ENCODE data around the gene OSBPL7. TPM values are rescaled to one million over a fixed set of nuclear protein-coding genes. Genes with fewer than 3 reads are reported as not detected.

OSBPL7 gene, protein sequence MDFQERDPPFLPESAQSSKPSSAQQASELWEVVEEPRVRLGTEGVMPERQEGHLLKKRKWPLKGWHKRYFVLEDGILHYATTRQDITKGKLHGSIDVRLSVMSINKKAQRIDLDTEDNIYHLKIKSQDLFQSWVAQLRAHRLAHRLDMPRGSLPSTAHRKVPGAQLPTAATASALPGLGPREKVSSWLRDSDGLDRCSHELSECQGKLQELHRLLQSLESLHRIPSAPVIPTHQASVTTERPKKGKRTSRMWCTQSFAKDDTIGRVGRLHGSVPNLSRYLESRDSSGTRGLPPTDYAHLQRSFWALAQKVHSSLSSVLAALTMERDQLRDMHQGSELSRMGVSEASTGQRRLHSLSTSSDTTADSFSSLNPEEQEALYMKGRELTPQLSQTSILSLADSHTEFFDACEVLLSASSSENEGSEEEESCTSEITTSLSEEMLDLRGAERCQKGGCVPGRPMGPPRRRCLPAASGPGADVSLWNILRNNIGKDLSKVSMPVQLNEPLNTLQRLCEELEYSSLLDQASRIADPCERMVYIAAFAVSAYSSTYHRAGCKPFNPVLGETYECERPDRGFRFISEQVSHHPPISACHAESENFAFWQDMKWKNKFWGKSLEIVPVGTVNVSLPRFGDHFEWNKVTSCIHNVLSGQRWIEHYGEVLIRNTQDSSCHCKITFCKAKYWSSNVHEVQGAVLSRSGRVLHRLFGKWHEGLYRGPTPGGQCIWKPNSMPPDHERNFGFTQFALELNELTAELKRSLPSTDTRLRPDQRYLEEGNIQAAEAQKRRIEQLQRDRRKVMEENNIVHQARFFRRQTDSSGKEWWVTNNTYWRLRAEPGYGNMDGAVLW
- total RNA-seq = 20.4 and 31.0 TPM in 2 replicates

DNA sequence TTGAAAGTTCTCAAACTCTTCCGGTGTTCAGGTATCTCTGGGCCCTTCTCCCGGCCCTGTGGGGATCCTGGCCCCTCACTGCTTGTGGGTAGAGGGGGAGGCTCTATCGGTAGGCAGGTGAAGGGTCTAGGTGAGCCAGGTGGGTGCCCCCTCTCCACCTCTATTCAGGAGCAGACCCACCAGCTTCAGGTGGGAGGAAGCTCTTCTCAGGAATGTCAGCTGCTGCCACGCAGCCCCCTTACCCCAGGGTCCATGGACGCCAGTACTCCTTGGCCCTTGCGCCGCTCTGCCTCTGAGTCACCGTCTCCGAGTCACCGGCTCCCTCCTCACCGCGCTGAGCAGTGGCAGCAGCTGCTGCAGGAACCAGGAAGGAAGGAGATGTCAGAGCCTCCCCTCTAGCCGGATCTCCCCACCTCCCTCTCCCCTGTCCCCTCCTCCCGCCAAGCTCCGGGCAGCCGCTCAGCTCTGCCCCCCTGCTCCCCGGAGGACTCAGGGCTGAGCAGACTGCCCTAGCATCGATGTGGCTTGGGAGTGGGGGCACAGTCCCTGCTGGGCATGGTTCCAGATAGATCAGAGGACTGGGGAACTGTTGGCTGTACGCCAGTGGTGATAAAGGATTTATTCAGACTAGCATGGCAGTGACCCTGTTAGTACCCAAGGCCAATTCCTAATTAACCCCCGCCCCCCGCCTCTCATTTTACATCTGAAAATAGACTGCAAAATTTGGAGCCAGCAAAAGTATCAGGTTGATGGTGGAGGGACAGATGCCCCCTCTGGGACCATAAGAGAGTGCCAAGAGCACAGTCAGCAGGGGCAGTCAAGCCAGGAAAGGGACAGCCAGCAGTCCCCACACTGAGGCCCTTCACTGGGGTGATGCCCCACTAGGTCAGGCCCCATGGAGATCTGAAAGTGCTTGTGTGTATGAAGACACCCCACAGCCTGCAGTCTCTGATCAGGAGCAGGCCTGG lies at the start of gene OSBPL7:
Gene OSBPL7 (minus strand): TSS at position 371 of the 968 bp plus-strand sequence. CDS start 1,516 bp downstream, outside the sequence.

DNA sequence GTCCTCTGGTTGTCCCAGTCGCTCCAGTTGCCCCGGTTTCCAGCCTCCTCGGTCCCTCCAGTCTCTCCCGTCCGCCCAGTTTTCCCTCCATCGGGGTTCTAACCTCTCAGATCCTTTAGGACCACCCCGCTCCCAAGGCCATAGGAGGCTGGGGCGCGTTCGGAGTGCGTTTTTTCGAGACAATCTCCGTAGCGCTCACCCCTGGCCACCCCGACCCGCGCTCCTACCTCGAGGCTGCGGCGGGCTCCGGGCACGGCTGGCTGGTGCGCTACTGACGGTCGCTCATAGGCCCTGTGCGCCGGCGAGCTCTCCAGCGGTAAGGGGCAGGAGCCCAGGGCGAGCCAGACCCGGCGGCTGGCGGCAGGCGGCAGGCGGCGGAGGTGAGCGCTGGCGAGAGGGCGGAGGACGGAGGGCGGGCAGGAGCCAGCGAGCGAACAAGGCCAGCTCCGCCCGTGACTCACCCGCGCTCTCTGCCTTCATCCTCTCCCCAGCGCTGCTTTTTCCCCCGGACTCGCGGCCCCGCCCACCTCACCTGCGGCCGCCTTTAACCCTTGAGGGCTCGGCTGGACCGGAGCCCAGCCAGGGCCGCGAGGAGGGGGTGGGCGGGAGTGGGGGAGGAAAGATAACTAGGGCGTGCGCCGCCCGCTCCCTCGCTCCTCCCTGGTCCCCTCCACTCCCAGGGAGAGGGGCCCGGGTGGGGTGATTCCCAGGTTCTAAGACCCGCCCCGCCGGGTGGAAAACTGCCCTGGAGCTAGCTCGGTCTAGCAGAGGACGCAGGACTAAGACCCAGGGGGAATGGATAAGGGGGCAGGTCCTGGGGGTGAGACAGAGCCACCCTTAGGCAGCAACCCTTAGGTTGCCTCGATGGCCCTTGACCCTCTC lies 29.3 kb upstream of the OSBPL7 start, which contains the start of gene SP6:
Gene SP6 (minus strand): TSS at position 472 of the 882 bp plus-strand sequence. CDS start 2,734 bp downstream, outside the sequence.

DNA sequence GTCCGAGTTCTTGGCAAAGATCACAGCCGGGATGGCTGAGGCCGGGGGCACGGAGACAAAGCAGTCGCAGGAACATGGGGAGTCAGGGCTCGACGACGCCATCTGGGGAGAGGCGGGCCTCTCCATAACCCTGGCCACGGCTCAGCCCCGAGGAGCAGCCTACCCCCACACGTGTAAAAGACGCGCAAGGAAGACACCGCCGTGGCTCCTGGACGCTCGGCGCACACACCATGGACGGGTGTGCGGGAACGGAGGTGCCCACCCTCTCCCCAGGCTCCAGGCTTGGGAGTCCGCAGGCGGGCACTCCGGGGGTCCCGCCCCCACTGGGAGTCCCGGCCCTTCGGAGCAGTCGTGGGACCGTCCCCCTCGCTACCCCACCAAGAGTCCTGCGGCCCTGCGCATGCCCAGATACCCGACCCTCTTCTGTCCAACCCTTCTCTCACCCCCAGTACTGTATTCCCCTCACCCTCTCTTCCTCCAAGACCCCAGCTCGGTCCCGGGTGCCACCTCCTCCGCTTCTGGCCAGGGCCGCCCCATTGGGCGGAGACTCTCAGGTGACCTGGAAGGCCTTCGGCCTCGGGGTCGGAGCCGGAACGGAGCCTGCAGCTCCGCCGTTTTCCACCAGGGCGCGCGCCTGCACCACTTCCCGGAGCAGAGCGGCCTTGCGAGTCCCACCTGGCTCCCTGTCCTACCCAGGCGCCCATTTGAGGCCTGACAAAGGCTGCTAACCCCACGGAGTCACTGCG lies 19.3 kb upstream of the OSBPL7 start, which contains the start of gene SCRN2:
Gene SCRN2 (minus strand): TSS at position 532 of the 746 bp plus-strand sequence. CDS start 430 bp downstream, at position 102.

DNA sequence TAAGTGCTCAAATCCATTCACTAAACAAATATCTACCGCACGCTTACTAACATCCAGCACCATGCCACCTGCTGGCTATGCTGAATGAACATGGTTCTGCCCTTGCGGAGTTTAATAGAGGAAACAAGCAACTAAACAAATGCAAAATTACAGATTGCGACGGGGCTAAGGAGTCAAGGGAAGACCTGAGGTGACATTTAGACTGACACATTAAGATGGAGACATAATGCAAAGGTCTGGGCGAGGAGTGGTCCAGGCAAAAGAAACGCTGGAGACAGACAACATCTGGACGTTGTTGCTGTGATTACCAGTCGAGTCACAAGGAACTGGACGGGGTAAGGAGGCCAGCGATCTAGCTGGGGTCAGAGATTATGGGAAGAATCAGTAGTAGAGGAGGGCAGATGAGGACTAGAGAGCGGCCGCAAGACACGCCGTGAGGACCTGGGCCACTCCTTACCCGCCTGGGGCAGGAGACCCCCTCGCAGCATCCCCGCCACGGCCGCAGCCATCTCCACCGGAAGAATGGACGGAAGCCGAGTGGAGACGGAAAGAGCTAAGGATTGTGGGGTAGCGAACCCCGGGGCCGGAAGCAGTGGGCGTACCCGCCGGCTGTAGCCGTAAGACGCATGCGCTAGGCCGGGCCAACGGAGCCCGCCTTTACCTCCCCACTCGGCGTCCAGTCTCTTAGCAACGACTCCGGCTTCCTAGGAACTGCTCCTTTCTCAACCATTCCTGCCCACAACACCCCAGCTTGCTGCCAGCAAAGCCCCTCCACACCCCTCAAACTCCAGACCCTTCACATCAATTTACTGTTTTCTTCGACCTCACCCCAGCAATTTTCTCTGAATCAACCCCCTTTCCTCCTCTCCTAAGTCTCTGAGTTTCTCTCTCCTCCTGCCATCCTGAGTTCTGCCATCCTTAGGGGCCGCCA lies 9.7 kb upstream of the OSBPL7 start, which contains the start of the genes LRRC46 and MRPL10:
Gene LRRC46 (plus strand): TSS at position 668 of the 931 bp plus-strand sequence. CDS start 320 bp downstream, outside the sequence.
Gene MRPL10 (minus strand): TSS at position 539 of the 931 bp plus-strand sequence. CDS start 30 bp downstream, at position 509.

Other genes starting within 250 kb of the OSBPL7 start
- gene KPNB1, start 171.9 kb downstream of the OSBPL7 start, total RNA-seq = 208 and 253 TPM in 2 replicates
- gene TBKBP1, start 127.6 kb downstream of the OSBPL7 start, total RNA-seq = 13.0 and 20.4 TPM in 2 replicates
- gene TBX21, start 88.6 kb downstream of the OSBPL7 start, total RNA-seq = not detected in 2 replicates
- 42.5 and 56.5 TPM in 2 replicates for gene MRPL10, start 9.7 kb upstream of the OSBPL7 start, total RNA-seq
- gene LRRC46, start 9.9 kb upstream of the OSBPL7 start, total RNA-seq = not detected in 2 replicates
- gene SCRN2, start 19.5 kb upstream of the OSBPL7 start, total RNA-seq = 42.1 and 51.8 TPM in 2 replicates
- 1.8 and 2.7 TPM in 2 replicates for gene SP6, start 29.4 kb upstream of the OSBPL7 start, total RNA-seq
- 2.4 and 3.1 TPM in 2 replicates for gene SP2, start 74.4 kb upstream of the OSBPL7 start, total RNA-seq
- 14.1 and 36.0 TPM in 2 replicates for gene PNPO, start 119.8 kb upstream of the OSBPL7 start, total RNA-seq
- 0.39 TPM in 1 of 2 replicates, not detected in the other for gene PRR15L, start 136.1 kb upstream of the OSBPL7 start, total RNA-seq
- 60.7 and 82.1 TPM in 2 replicates for gene CDK5RAP3, start 149.3 kb upstream of the OSBPL7 start, total RNA-seq
- 26.8 and 108 TPM in 2 replicates for gene COPZ2, start 216.0 kb upstream of the OSBPL7 start, total RNA-seq
- gene NFE2L1, start 226.6 kb upstream of the OSBPL7 start, total RNA-seq = 90.1 and 110 TPM in 2 replicates

Measured in placental epithelial cell (primary cell).